Peyer's patch (tissue), 4 donors: ENCODE data around the gene USPL1.

Experiments used
- CTCF ChIP-seq, 6 experiments: fragments of 450-650 bp in 4 of 6; fragments of 200-600 bp in 2 of 6; sonication (generic) in 1 of 6; IDR thresholded peaks; one replicate each; pipeline ENCODE4 v1.5.1; 2017 to 2019; ENCODE audit warnings: antibody characterized with exemption in 6 of 6, mild to moderate bottlenecking in 3 of 6, moderate library complexity in 1 of 6
- POLR2A ChIP-seq, 2 donors: fragments of 450-650 bp; IDR thresholded peaks; one replicate each; pipeline ENCODE4 v1.5.1; 2017; ENCODE audit warnings: antibody characterized with exemption in 2 of 2, mild to moderate bottlenecking in 2 of 2, moderate library complexity in 2 of 2

DNA sequence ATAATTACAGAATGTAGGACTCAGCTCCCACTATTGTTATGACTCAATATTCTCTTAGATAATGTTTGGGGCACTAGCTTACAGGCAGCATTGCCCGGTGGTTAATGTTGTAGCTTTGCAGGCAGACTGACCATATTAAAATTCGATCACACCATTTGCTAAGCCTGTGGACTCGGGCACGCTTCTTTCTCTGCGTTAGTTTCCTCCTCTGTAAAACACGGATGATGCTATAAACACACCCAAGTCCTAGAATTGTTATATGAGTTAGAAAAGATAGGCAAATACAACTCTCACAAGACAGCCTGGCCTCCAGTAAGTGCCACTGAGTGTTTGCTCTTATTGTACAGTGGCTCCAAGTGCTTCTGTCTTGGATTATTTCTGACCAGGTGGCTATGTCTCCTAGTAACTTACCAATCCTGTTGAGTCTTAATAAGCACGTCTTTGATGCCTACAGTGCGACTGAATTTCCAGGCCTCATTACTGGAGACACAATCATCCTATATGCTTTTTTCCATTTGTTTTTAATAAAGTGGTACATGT, 67.7 kb downstream of the USPL1 start:
- TF ChIP-seq CTCF (IDR thresholded peaks at IDR 0.05) (no peak), POLR2A (IDR thresholded peaks at IDR 0.05) (no peak)
